Fibroblast of villous mesenchyme (primary cell): ENCODE data around the gene HSFX4. TPM values are rescaled to one million over a fixed set of nuclear protein-coding genes. Genes with fewer than 3 reads are reported as not detected.
"Not testable (repeated sequence)": the region's sequence is repeated elsewhere in the genome, so short reads cannot be mapped to it uniquely, and the experiment has no call there.

Source experiments
- DNase-seq: peaks from one replicate; pipeline ENCODE4 v3.0.0-alpha.2; 2010; ENCODE audit warnings: low read depth
- H3K4me3 ChIP-seq: 2 replicates; pipeline ENCODE4 v1.5.1; 2011; ENCODE audit warnings: low read depth, mild to moderate bottlenecking, low read length
- total RNA-seq: library from RNA; depleted of rRNA; stranded (reverse); fragments of >200 nt; gene quantifications from 2 replicates; pipeline ENCODE4 v1.2.3, GENCODE V29; 2012
- TF ChIP-seq, protein P1 (sequence below): IDR thresholded peaks from 2 replicates; pipeline ENCODE4 v1.5.1; 2012; ENCODE audit warnings: low read depth, mild to moderate bottlenecking, low read length; ENCODE audit not compliant: insufficient read depth

Gene HSFX4
- total RNA-seq, 1 donor, result not detected

DNA sequence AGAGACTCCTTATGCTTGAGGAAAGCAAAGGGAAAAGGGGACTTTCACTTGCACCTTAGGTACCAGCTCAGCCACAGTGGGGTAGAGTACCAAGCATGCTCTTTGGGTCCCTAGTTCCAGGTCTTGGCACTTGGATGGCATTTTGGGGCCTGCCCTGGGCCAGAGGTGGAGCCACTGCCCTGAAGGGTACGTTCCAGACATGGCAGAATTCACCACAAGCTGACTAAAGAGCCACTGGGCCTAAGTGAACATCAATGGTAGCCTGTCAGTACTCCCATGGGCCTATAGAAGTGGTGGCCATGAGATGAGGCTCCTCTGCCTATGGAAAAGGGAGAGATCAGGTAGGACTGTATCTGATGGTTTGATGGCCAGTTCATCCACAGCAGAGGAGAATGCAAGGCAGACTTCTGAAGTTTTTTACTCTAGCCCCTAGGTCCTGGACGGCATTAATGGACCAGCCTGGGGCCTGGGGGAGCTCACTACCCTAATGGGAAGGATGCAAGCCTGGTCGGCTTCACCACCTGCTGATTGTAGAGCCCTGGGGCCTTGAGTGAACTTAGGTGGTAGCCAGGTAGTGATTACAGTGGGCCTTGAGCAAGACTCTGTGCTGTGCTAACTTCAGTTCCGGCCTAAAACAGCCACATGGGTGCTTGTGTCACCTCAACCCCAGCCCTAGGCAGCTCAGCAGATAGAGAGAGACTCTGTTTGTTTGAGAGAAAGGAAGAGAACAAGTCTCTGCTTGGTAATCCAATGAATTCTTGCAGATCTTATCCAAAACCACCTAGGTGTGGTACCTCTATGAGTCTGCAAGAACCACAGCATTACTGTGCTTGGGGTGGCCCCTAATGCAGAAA is 19.8 kb upstream of the HSFX4 start:
- TF ChIP-seq, protein P1, sequence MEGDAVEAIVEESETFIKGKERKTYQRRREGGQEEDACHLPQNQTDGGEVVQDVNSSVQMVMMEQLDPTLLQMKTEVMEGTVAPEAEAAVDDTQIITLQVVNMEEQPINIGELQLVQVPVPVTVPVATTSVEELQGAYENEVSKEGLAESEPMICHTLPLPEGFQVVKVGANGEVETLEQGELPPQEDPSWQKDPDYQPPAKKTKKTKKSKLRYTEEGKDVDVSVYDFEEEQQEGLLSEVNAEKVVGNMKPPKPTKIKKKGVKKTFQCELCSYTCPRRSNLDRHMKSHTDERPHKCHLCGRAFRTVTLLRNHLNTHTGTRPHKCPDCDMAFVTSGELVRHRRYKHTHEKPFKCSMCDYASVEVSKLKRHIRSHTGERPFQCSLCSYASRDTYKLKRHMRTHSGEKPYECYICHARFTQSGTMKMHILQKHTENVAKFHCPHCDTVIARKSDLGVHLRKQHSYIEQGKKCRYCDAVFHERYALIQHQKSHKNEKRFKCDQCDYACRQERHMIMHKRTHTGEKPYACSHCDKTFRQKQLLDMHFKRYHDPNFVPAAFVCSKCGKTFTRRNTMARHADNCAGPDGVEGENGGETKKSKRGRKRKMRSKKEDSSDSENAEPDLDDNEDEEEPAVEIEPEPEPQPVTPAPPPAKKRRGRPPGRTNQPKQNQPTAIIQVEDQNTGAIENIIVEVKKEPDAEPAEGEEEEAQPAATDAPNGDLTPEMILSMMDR, result no peak
- no peak overlapping the region for H3K4me3 ChIP-seq
- DNase-seq, result no peak

DNA sequence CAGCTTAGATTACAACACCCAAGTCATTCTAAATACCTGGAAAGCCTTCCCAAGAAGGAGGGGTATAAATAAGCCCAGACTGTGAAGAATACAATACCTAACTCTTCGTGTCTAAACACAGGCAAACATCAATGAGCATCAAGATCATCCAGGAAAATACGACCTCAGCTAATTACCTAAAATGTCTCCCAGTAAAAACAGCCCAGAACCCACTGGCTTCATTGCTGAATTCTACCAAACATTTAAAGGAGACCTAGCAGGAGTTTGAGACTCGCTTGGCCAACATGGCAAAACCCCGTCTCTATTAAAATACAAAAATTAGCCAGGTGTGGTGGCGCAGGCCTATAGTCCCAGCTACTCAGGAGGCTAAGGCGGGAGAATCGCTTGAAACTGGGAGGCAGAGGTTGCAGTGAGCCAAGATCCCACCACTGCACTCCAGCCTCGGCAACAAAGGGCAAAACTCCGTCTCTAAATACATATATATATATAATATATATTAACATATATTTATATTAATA is 19.1 kb upstream of the HSFX4 start:
- DNase-seq, result no peak
- TF ChIP-seq, protein P1, result no peak
- no peak overlapping the region for H3K4me3 ChIP-seq

DNA sequence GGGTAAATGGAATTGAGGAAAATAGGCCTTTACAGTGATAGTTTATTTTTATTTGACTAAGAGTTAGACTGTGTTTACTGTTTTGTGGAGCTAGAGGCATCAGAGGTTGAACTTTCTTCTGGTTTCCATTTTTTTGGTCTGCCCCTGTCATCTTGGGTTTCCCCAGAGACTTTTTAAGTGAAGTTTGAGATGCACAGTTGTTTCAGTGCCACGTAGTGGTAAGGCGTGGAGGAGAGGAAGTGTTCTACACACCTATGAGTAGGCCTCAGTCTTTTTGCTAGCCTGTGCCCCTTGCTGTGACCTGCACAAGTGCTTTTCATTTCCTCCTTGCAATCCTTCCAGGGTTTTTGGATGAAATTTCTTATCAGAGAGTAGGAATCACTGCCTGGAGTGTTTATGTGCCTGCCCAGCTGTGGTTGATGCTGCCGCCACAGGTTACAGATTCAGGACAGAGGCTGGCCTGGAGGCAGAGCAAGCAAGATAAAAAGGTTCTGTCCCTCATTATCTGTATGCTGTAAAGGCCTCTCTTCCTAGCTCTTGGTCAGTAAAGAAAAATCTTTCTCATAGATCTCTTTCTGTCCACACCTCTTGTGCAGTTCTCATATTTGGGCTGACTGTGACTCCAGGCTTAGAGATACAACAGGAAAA is 12.5 kb upstream of the HSFX4 start:
- TF ChIP-seq, protein P1, result no peak
- H3K4me3 ChIP-seq, result no peak overlapping the region
- DNase-seq, result no peak

DNA sequence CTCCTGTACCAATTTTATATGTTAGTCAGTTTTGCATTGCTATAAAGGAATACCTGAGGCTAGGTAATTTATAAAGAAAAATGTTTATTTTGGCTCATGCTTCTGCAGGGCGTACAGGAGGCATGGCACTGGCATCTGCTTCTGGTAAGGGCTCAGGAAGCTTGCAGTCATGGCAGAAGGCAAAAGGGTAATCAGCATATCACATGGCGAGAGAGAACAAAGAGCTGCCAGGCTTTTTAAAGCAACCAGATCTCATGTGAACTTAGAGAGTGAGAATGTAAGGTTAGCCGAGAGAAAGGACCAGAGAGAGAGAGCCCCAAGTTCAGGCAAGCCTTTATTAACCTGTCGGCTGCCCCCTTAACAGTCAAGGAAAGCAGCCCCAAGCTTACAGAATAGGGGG is 5.5 kb upstream of the HSFX4 start:
- DNase-seq, H3K4me3 ChIP-seq: not testable (repeated sequence)

DNA sequence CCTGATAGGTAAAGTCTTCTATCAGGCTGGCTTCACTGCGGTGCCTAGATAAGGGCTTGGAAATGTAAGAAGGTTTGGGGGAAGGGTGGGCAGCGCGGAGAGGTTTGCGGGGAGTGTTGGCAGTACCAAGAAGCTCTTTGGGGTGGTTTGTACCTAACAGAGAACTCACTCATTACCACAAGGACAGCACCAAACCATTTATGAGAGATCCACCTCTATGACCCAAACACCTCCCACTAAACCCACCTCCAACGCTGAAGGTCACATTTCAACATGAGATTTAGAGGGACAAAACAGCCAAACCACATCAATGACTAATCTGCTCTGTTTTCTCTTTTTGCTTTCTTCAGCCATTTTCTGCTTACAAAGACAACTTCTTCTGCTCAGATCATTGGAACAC is 4.9 kb upstream of the HSFX4 start:
- not testable (repeated sequence) for H3K4me3 ChIP-seq, DNase-seq

DNA sequence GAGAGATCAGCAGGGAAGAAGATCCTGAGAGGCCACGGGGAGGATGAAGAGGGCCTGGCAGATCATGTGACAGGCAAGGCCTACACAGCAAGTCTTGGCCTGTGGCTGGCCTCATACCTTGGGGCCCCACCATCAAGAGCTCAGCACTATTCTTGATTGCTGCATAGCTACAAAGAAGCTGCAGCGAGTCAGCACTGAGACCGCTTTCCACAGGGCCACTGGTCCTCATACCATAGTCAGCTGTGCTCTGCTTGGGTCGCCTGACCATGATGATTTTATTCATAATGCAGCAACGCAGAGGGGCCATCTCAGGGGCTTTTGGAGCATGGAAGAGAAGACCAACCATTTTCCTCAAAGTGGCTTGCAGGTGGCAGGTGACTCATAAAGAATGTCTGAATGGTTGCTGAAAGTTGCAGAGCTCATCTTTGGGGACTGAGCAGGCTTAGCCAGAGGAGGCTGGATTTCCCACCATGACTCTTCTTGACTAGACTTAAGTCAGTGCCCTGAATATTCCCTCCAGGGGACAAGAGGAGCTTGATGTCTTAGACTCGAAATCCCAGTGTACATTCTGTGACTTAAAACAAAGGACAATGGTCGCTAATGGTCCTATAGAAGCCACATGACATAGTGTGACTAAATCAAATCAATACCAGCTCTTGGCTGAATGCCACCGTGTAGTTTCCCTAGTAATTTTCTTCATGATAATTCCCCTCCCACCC is 2.0 kb upstream of the HSFX4 start:
- not testable (repeated sequence) for H3K4me3 ChIP-seq, DNase-seq

DNA sequence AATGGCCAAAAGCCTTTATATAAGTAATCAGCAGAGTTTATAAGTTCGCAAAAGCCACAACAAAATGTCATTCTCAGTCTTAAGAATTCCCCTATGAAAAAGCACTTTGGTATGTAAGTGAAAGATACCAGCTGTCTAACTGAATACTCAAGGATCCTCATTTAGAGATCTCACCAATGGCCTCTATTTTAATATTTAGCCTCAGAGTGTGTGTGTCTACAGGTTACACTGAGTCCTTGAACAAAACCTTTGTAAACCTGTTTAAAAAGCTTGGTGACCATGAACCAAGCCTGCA is 1.5 kb upstream of the HSFX4 start:
- not testable (repeated sequence) for H3K4me3 ChIP-seq, DNase-seq

DNA sequence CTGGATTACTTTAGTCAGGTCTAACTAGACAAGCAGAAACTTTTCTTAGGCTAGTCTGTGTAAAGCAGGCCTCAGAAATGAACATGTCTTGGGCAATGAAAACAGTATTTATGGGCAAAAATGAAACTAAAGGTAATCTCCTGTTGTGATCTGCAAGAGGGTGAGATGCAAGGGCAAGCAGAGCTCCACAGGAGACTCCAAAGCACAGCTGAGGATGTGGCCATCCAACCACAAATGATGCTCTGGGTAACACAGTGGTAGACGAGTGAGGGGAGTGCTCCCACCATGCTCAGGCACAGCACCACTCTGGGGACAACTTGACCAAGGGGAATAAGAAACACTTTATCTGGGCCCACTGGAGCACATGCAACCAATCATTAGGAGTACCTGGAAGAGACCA is 738 bp upstream of the HSFX4 start:
- not testable (repeated sequence) for H3K4me3 ChIP-seq

DNA sequence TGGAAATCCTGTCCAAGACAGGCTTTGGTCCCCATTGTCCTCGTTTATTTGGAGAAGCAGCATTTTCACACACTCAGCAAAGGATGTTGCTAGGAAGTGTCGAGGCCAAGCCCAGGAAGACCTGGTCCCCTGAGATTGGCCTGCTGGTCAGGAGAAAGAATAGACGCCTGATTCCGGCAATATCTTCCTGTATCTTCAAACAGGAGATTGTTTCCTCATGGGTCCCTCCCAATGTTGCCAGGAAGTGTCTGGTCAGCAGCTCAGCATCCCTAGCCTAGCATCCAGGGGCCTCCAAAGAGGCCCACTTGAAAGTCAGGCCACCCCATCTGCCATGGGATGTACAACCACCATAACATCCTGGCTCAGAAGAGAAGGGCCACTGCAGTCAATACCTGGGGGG is 2.0 kb downstream of the HSFX4 start:
- not testable (repeated sequence) for DNase-seq, H3K4me3 ChIP-seq

More for the DNA sequence above, 738 bp upstream of the HSFX4 start:
- DNase-seq, result not testable (repeated sequence)

DNA sequence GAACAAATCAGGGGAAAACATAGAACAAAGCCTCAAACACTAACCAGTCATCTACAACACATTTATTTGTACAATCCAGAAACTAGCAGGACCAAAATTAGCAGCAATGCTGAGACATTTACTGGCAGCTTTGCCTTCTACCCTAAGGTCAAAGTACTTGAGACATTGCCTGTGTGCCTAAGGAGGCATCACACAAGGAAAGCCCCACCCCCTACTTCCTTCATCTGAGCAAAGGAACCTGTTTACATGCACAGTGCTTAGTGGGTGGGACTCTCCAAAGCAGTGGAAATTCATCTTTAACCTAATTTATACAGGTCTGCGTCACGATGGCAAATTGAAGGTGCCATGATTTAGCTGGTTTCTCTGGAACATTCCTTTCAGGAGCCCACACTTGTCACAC is 2.8 kb downstream of the HSFX4 start:
- DNase-seq, H3K4me3 ChIP-seq: not testable (repeated sequence)

DNA sequence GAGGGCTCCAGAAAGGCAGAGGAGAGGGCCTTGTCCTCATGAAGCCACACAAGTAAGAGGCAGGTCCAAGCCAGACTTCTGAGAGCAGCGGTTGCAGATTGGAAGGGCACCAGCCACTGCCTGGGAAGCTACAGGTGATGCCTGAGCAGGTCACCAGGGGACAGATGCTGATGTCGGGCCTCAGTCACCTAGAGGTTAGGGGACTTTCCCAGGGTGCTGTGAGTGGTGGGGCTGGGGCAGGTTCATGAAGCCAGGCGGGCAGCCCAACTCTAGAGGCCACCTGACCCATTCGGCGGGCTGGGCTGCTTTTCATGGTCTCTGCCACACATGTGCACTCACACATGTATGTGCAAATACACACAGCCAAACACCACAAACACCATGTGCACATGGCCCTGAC is 3.6 kb downstream of the HSFX4 start:
- not testable (repeated sequence) for DNase-seq, H3K4me3 ChIP-seq

DNA sequence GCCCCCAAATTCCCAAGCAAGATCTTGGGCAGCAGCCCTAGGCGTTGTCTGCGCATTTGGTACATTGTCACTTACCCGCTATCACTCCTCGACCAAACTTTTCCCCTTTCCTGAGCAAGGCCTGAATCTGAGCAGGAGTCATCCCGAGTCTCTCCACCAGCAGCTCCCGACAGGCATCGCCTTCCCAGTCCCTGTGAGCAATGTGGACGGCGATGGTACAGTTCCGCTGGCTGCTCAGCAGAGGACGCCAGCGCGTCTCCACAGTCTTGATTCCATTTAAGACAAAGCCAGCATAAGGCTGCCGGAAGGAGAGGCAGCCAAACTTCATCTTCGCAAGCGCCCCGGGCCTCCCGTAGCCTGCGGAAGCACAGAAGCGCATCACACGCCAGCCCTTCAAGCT is 4.2 kb downstream of the HSFX4 start:
- not testable (repeated sequence) for DNase-seq

DNA sequence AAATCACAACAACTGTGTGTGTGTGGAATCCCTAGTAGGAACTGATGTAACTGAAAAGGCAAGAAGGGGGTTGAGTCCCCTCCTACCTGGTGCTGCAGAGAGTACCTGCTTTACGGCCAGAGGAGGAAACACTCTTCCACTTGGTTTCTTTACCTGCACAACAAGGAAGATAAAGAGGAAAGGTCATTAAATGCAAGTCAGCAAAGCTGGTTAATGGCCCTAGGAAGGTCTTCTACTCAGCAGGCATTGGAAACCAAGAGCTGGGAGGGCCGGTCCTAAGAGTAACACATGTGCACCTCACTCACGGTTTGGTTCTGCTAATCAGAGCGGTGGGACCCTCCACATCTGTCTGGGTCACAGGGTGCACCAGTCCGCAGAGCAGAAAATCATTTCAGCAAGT is 8.0 kb downstream of the HSFX4 start:
- H3K4me3 ChIP-seq, result peak overlapping the region; percentile 81
- not testable (repeated sequence) for DNase-seq

More for the DNA sequence above, 4.2 kb downstream of the HSFX4 start:
- not testable (repeated sequence) for H3K4me3 ChIP-seq
